DOHH2 (cell line): ENCODE measurements around the gene ITGB1BP1.

Experiments
- EZH2phosphoT487 ChIP-seq: fragments of 200-600 bp; sonication (generic); IDR thresholded peaks from 2 replicates; pipeline ENCODE4 v1.6.1; 2017; ENCODE audit warnings: borderline replicate concordance, mild to moderate bottlenecking, antibody characterized with exemption, low read length, moderate library complexity, mixed read lengths
- TF ChIP-seq, protein P1 (sequence below): fragments of 200-600 bp; sonication (generic); IDR thresholded peaks from one replicate; pipeline ENCODE4 v1.5.1; 2014; ENCODE audit warnings: antibody characterized with exemption, mild to moderate bottlenecking, low read depth, low read length; ENCODE audit not compliant: poor library complexity, severe bottlenecking

DNA sequence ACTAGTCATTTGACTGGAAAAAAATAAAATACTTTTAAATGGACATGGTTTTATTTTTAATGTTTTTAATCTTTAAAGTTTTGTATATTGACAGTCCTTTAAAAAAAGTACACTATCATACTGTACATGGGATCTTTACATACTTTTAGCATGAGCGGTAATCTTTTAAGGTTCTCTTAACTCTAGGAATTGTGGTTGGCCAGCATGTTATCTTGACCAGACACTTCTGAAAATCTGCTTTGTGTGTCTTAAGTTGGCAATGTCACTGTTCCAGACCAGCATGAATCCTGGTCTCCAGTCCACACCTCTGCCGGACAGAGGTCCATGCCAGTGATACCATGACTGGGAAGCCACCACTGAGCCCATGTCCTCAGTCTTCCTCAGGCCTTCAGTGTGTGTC lies 17.7 kb downstream of the ITGB1BP1 start:
- TF ChIP-seq, protein P1, sequence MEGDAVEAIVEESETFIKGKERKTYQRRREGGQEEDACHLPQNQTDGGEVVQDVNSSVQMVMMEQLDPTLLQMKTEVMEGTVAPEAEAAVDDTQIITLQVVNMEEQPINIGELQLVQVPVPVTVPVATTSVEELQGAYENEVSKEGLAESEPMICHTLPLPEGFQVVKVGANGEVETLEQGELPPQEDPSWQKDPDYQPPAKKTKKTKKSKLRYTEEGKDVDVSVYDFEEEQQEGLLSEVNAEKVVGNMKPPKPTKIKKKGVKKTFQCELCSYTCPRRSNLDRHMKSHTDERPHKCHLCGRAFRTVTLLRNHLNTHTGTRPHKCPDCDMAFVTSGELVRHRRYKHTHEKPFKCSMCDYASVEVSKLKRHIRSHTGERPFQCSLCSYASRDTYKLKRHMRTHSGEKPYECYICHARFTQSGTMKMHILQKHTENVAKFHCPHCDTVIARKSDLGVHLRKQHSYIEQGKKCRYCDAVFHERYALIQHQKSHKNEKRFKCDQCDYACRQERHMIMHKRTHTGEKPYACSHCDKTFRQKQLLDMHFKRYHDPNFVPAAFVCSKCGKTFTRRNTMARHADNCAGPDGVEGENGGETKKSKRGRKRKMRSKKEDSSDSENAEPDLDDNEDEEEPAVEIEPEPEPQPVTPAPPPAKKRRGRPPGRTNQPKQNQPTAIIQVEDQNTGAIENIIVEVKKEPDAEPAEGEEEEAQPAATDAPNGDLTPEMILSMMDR = no peak
- no peak for TF ChIP-seq EZH2phosphoT487
